Measurements from ENCODE around the gene ADPRM.
"Not testable (repeated sequence)": the region's sequence is repeated elsewhere in the genome, so short reads cannot be mapped to it uniquely, and the experiment has no call there.

The ADPRM gene, protein sequence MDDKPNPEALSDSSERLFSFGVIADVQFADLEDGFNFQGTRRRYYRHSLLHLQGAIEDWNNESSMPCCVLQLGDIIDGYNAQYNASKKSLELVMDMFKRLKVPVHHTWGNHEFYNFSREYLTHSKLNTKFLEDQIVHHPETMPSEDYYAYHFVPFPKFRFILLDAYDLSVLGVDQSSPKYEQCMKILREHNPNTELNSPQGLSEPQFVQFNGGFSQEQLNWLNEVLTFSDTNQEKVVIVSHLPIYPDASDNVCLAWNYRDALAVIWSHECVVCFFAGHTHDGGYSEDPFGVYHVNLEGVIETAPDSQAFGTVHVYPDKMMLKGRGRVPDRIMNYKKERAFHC

DNA sequence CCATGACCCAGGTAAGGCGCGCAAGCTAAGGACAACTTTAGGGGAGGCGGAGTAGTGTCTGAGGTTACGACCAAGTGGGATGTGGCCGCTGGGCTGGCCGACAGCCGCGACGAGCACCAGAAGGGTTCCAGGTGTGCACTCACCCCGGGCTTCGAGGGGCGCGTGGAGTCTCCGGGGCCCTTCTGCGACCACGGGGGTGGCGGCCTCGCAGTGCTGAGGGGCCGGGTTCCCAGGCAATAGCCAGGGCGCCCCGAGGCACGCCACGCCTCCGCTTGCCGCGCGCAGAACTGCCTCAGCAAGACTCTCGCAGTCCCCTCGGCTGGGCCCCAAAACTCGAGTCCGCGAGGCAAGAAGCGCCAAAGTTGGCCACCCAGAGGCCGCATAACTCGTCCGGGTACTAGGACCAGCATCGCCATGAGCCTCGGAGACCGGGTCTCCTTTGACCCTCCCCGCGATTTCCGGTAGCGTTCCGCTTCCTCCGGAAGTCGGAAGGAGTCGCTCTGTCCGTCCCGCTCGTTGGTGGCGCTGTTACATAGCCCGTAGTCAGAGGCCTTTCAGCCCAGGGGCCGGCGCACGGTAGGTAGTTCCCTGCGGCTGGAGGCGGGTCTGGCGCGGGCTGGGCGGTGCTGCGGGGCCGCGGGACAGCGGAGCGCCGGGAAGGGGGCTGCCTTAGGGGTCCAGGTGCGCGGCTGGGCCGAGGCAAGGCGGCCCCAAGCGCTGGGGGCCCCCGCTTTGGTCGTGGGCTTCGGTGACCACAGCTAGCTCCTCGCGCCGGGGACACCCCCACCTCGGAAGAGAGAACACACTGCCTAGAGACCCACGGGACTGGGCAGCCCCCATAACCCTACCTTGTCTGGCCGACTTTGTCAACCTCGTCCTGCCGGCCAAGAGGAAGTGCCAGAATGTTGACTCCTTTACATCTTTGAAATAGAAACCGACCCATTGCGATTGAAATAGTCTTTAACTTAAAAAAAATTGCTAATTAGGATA lies at the start of gene ADPRM, which contains the start of gene SCO1:
TSS of gene ADPRM (plus strand) at position 503 of the 990 bp plus-strand sequence. CDS start 7,333 bp downstream, outside the sequence.
TSS of gene SCO1 (minus strand) at position 442 of the 990 bp plus-strand sequence. CDS start at position 416, 26 bp downstream.
- DNase-seq (ENCODE audit: low read depth, low spot score) = peak; percentile 83

DNA sequence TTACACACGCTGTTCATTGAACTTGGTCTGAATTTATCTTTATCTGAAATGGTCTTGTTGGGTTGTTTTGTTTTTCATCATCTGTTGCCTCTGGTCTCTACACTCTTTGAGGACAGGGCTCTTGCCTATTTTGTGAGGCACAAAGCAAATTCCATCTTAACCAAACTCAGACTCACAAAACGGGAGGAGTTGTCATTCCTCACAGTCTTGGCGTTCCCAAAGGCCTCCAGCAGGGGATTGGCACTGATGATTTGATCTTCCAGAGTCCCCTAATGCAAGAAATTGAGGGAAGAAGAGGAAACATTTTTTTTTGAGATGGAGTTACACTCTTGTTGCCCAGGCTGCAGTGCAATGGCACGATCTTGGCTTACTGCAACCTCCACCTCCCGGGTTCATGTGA lies 49.0 kb upstream of the ADPRM start:
- no peak for DNase-seq (ENCODE audit: low read depth, low spot score)

DNA sequence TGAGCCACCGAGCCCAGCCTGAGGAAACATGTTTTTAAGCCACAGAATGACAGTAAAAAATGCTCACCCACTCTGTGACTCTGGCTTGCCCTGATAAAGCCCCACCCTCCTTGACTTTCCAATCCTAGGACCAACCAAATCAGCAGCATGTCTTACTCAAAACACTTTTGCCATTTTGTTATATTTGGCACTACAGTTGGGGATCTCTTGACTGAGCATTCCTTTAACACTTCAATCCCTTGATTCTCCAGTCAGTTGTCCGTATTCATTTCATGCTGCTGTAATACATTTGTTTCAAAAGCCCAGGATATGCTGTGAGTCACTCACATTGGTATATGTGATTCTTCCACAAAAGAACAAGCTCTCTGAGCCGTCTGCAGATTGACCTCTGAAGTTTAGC lies 48.4 kb upstream of the ADPRM start:
- DNase-seq (ENCODE audit: low read depth, low spot score) = no peak

DNA sequence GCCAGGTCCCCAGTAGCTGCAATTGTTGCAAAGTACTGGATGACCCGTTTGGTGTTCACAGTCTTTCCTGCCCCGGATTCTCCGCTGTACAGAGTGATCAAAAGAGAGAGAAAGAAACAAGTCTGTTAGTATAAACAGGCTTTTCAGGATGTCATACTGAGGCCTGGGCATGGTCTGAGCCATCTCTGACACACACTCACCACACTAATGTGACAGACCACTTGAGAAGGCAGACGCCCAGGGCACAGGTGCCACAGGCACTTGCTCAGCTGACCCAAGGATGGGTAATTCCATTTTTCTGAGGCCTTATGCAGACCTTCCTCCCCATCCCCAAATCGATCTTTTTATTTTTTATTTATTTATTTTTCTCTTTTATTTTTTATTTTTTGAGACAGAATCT lies 47.8 kb upstream of the ADPRM start:
- DNase-seq (ENCODE audit: low read depth, low spot score) = no peak

DNA sequence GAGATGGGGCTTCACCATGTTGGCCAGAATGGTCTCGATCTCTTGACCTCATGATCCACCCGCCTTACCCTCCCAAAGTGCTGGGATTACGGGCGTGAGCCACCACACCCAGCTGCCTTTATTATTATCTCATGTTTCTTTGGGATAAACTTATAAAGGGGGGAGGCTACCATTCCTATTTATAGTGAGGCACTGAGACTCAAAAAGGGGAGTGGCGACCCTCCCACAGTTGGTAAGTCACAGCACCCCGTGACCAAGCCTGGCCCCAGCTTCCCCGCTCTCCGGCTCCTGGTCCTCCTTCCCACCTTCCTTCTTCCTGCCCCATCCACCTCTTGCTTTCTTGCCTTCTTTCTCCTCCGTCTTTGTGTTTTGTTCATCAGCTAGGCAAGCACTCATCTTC lies 45.5 kb upstream of the ADPRM start:
- no peak for DNase-seq (ENCODE audit: low read depth, low spot score)

DNA sequence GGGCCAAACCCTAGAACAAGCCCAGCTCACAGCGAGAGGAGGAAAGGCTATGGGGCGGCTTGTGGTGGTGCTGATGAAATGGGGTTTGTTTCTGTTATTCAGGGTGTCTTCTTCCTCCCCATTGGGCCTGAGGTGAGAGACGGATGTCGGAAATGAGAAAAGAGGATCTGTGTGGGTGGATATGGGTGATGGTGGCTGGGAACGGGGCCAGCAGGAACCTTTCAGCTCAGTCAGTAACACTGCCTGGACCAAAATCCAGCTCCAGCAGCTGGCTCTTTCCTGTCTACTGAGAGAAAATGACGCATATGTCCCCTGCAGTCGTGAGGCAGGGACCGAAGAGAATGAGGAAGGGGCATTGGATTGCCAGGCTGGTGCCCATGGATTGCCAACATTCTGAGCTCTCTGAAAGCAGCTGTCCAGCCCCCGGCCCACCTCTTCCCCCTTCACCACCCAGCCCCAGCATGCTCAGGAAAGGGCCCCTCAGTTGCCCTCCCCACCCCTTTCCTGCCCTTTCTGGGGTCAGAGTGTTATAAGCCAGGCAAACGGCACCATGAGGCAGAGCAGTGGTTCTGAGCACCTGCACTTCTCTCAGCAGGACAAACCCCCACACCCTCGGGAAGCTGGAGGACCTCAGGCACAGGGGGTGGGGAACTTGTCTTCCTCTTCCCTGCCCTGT lies 44.3 kb upstream of the ADPRM start:
- no peak for DNase-seq (ENCODE audit: low read depth, low spot score)

DNA sequence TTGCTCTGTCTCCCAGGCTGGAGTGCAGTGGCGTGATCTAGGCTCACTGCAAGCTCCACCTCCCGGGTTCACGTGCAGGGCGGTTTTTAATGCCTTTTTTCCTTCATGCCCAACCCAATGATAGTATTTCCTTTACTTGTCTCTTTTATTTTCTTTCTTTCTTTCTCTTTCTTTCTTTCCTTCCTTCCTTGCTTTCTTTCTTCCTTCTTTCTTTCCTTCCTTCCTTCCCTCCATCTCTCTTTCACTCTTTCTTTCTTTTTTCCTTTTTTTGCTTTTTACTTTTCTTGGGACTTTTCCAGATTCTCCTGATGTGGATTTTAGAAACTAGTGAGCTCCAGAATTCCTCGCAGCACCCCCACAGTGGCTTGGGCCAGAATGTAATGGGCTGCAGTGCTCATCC lies 43.4 kb upstream of the ADPRM start:
- DNase-seq (ENCODE audit: low read depth, low spot score) = no peak

DNA sequence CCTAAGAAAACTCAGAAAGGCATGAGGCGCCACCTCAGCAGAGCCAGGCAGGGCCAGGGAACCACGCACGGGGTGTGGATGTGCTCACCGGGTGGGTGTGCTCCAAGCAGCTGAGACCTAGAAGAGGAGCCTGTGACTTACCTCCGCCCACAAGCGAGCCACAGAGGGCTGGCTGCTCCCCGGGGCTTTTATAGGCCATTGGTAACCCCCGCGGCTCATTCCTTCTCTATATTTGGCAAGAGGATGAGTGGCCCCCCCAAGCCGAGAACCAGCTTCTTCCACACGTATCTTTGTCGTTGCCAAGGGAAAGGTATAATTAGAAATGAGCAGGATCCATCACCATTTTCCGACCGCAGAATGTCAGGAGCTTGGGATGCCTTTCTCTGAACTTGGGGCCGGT lies 40.2 kb upstream of the ADPRM start, which contains the start of gene MYH3:
TSS of gene MYH3 (minus strand) at position 162 of the 400 bp plus-strand sequence. CDS start 2,245 bp downstream, outside the sequence.
- DNase-seq (ENCODE audit: low read depth, low spot score) = no peak

DNA sequence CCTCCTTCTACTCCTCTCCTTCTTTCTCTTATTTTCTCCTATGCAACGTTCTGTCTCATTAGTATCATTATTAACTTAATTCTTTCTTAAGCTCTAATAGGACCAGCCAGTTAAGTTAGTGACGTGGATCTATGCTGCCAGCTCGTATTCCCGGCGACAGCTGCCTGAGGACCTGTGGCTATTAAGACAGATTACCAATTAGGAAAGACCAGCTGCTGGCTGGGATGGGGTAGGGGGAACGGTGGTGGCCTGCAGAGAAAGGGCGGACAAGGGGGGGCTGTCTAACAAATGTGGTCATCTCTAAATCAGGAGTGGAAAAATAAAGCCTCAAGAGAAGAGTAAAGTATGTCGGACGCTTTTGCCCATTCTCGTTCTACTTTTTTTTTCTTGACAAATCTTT lies 39.5 kb upstream of the ADPRM start:
- DNase-seq (ENCODE audit: low read depth, low spot score) = no peak

DNA sequence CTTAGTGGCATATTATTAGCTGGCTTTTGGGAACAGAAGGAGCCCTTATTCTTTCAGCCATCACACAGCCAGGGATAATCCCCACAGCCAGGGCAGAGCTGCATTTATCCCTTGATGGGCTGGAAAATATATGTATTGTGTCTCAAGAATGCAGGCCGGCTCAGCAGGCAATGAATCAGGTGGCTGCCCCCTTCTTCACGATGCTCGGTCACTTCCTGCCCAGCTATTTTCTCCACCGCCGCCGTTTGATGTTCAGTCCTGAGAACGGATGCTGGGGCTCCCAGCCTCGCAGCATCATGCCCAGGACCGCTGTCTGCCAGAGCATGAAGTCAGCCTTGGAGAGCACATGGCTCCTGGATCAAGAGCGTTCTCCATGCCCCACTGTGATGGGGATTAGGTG lies 36.0 kb upstream of the ADPRM start:
- DNase-seq (ENCODE audit: low read depth, low spot score) = no peak

DNA sequence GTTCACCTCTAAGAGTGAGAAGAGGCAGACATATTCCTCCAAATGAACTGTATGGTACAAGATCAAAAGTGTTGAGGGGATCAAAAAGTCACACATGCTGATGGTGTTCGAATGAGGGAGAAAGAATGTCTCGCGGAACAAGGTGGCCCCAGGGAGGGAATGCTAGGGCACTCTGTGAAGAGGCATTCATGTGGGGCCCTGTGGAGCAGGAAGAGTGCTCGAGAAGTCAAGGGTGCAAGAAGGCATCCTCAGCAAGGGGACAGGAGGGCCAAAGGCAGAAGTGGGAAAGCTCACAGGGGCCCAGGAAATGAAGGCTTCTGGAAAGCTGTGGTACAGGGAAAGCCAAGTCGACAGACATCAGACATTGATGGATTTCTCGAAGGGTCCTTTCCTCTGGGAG lies 34.2 kb upstream of the ADPRM start:
- no peak for DNase-seq (ENCODE audit: low read depth, low spot score)

DNA sequence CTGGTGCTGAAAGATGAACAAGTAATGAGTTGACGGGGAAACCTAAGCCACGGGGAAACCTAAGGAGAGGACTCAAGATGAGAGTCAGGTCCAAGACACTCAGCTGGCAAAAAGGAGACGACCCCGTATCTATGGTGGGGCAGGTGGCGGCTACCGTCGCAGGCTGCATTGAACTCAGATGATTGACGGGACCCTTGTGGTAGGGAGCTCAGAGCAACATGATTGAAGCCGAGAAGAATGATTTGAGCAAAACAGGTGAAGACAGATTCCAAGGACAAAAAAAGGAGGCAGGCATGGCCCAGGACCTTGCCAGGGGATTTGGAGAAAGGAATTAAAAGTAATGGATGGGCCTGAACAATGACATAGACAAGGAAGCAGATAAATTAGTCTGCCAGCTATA lies 32.8 kb upstream of the ADPRM start:
- no peak for DNase-seq (ENCODE audit: low read depth, low spot score)

DNA sequence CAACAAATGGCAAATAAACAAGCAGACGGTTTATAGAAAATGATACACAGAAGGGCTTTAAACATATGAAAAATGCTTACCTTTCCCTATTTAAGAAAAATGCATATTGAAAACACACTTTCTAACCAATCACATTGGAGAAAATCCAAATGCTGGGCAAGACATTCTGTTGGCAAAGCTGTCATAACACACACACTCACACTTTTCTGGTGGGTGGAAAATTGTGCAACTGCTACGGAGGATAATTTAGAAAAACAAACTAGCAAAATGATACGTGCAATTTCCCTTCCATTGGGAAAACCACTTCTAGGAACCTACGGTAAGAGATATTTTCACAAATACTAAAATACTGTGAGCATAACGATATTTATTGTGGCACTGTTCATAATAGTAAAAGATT lies 30.5 kb upstream of the ADPRM start:
- DNase-seq (ENCODE audit: low read depth, low spot score) = no peak

DNA sequence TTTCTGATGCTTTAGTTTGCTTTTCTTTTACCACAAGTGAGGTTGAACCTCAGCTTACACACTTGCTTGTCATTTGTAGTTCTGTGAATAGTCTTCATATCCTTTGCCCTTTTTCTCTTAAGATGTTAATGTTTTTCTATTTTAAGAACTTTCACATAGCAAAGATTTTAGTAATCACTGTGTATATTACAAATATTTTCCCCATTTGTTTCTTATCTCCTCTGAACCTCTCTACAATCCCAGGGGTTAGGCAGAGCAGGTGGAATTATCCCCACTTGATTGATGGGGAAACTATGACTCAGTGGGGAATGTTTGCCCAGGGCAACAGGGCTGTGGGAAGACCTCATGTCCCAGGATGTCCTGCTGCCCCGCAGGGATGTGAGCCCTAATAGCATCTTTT lies 28.6 kb upstream of the ADPRM start:
- DNase-seq (ENCODE audit: low read depth, low spot score) = no peak

DNA sequence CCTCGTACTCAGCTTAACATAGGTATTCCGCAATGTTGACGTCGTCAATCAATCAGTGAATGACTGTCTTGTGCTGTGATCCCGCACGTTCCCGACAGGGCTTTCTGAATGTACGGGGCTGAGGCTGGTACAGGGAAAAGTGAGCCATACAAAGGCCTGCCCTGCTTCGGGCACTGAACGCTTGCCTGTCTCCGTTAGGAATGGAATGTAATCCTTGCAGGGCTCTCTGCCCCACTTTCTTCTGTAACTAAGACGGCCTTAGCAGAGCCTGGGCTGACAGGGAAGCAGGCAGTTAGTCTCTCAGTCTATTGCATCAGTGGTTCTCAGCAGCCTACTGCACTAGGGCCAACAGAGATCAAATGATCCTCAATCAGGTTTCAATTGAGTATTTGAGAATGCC lies 24.1 kb upstream of the ADPRM start:
- DNase-seq (ENCODE audit: low read depth, low spot score) = no peak

DNA sequence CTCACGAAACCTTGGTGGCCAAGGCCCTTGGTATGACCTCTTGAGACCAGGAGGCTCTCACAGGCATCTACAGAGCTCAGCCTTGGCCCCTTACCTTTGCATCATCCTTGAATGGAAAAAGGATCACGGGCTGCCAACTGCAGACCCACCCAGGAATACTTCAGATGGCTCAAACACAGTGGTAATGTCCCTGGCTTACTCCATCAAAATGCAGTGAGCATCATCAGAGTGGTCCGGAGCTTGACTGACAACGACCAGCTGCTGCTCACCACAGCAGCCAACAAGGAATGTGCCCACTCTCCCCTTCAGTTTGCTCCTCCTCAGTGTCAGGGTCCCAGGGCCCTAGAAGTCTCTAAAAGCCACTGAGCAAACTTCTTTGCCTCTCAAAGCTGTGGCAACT lies 22.7 kb upstream of the ADPRM start:
- no peak for DNase-seq (ENCODE audit: low read depth, low spot score)

DNA sequence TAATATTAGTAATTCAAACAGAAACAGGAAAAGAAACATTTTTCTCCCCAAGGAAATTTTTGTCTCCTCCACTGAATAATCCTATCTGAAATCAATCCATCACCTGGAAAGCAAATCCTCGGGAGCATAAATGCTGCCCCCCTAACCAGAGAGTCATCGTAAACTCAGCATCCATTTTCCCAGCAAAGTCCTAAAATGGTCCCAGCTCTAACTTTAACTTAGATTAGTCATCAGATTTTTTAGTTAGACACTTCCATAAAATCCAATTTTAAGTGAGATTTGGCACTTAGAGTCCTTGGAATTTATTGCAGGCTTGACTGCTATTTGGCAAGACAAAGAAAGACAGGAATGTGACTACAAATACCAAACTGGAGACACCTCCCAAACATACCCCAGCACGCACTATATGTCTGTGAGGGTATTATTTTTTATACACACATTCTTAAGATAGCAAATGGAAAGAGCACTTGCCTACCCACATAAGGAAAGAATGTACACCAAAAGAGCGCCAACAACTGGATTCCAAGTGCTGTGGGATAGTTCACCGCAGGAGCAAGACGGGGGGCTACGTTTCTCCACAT lies 15.4 kb upstream of the ADPRM start:
- no peak for DNase-seq (ENCODE audit: low read depth, low spot score)

DNA sequence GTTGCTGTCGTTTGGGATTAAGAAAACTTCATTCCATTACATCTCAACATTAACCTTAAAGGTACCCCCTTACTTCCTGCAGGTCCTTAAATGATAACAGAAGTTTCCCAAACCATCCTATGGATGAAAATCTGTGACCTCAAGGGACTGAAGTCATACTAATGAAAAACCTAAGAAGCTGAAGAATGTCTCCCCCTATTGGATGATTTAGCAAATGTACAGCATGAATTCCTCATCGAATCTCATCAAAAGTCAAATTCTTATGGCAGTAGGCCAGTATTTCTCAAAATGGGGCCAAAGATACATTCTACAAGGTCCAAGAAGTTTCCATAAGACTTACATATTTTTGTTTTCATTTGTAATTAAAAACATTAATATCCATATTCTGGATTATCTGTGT lies 13.5 kb upstream of the ADPRM start:
- no peak for DNase-seq (ENCODE audit: low read depth, low spot score)

DNA sequence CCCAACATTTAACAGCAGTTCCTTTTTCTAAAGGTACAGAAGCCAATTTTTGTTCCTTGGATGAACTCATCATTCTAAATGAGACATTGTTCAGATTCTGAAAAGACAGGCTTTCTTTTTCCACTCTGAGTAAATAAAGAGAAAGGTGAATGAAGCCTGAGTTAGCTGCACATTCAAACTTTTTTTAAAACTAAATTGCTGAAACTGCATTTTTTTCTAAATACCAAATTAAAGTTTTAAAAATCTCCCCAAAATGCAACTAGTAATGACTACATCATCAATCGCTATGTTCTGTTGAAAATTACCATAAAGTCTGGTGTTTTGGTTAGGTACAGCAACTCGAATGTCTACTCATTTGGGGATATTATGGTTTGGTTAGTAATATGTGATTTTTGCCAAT lies 9.9 kb upstream of the ADPRM start:
- no peak for DNase-seq (ENCODE audit: low read depth, low spot score)

DNA sequence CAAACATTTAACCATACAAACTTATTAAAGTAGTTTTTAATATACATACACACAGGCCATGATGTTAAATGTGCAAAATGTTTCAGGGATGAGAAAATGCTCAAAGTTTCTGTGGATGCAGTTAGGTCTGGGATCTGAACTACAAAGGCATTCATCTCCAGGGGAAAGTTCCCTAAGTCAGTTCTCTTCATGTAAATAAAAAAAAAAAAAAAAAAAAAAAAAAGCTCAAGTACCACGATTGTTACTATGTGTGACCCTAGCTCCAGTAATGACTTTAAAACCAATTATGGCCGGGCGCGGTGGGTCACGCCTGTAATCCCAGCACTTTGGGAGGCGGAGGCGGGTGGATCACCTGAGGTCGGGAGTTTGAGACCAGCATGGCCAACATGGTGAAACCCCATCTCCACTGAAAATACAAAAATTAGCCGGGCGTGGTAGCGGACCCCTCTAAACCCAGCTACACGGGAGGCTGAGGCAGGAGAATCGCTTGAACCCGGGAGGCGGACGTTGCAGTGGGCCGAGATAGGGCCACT lies 1.5 kb upstream of the ADPRM start:
- DNase-seq (ENCODE audit: low read depth, low spot score) = not testable (repeated sequence)

DNA sequence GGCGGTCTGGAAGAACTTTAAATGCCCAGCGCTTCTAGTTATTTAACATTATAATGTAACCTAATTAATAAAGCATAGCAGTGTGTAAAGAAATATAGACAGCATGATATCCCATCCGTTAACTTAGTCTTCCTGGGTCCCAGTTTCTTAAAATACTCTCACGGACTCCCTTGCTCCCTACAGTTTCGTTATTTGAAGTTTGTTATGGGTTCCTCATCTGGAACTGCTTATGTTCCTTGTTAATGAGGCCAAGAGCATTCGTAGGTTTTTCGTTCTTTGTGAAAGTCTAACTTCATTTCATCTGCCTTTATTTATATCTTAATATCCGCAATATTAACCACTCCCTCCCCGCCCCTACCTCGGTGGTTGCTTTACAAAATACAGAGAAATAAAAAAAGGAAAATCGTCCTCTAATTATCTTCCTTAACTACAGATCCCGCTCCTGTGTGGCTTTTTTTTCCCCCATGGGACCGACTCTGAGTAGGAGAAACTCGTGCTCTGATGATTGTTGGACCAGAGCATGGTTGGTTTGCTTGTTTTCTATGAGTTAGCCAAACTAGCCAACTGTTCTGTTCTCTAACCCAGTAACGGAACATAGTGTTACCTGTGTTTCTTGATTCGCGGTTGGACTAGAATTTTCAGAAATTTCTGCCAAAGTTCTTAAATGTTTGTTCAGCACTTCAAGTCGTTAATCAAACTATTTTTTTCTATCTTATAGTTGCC lies 863 bp downstream of the ADPRM start:
- no peak for DNase-seq (ENCODE audit: low read depth, low spot score)

Measured in iPS DF 19.7 (cell line).